A673 (cell line): Measurements from ENCODE around the gene OLFML1. TPM values are rescaled to one million over a fixed set of nuclear protein-coding genes. Genes with fewer than 3 reads are reported as not detected.

Experiments used
- BruUV-seq: library from RNA; stranded (reverse); fragments of 400-500 nt; replicated peaks from 2 replicates; lab custom pipeline; 2021; lab: Mats Ljungman, UMichigan
- CTCF ChIA-PET: fragments of 300-600 bp; sonication (Branson Sonifier 250); formaldehyde crosslinking; loops from one replicate; lab custom pipeline; 2022; ENCODE audit warnings: antibody characterized with exemption; lab: Charles Lee
- POLR2A ChIA-PET: fragments of 300-600 bp; sonication (Branson Sonifier 250); formaldehyde crosslinking; loops from one replicate; lab custom pipeline; 2022; ENCODE audit warnings: antibody characterized with exemption; ENCODE audit not compliant: low non-redundant PET; lab: Charles Lee
- DNase-seq: peaks from one replicate; pipeline ENCODE4 v3.0.0-alpha.2; 2015; ENCODE audit warnings: low spot score
- H3K27ac ChIP-seq: fragments of 200-600 bp; sonication (generic); 2 replicates; pipeline ENCODE4 v1.5.1; 2016; ENCODE audit warnings: mixed run types, low read depth, mild to moderate bottlenecking, mixed read lengths, antibody characterized with exemption, low read length; ENCODE audit not compliant: poor library complexity, severe bottlenecking
- H3K27me3 ChIP-seq: fragments of 200-600 bp; sonication (generic); replicated peaks from 2 replicates; pipeline ENCODE4 v1.6.1; 2017; ENCODE audit warnings: mixed run types, low read depth, mild to moderate bottlenecking, mixed read lengths, antibody characterized with exemption, low read length; ENCODE audit not compliant: insufficient read depth, poor library complexity
- H3K36me3 ChIP-seq: fragments of 200-600 bp; sonication (generic); 2 replicates; pipeline ENCODE4 v1.6.1; 2016; ENCODE audit warnings: mixed run types, mild to moderate bottlenecking, mixed read lengths, antibody characterized with exemption, low read length; ENCODE audit not compliant: insufficient read depth, poor library complexity, severe bottlenecking
- H3K4me1 ChIP-seq: fragments of 200-600 bp; sonication (generic); 2 replicates; pipeline ENCODE4 v1.6.1; 2017; ENCODE audit warnings: mixed run types, mild to moderate bottlenecking, mixed read lengths, antibody characterized with exemption, low read length; ENCODE audit not compliant: insufficient read depth, poor library complexity, severe bottlenecking
- H3K4me3 ChIP-seq: fragments of 200-600 bp; sonication (generic); 2 replicates; pipeline ENCODE4 v1.5.1; 2016; ENCODE audit warnings: low read depth, mixed run types, mild to moderate bottlenecking, mixed read lengths, low read length; ENCODE audit not compliant: poor library complexity, severe bottlenecking
- H3K9me3 ChIP-seq: fragments of 200-600 bp; sonication (generic); 2 replicates; pipeline ENCODE4 v1.6.1; 2016; ENCODE audit warnings: mixed run types, low read depth, mild to moderate bottlenecking, mixed read lengths, antibody characterized with exemption, low read length; ENCODE audit not compliant: poor library complexity, severe bottlenecking
- CTCF ChIP-seq: fragments of 300-800, 200-600 bp; sonication (generic); conservative IDR thresholded peaks from 2 replicates; pipeline ENCODE4 v1.5.1; 2017; ENCODE audit warnings: low read depth, mild to moderate bottlenecking, antibody characterized with exemption, low read length, moderate library complexity, mixed read lengths
- EZH2 ChIP-seq: fragments of 200-600 bp; sonication (generic); IDR thresholded peaks from 2 replicates; pipeline ENCODE4 v1.6.1; 2017; ENCODE audit warnings: borderline replicate concordance, low read depth, mild to moderate bottlenecking, mixed read lengths, antibody characterized with exemption, low read length; ENCODE audit not compliant: poor library complexity, severe bottlenecking
- intact Hi-C: fragments of 100-400 bp; cut with micrococcal nuclease; formaldehyde crosslinking; loops from one replicate; pipeline ENCODE4 v1.10.0; 2022; ENCODE audit not compliant: unreplicated experiment
- total RNA-seq: library from RNA; stranded (reverse); gene quantifications from 2 replicates; pipeline ENCODE4 v1.2.3, GENCODE V29; 2021

Gene OLFML1
- total RNA-seq, 1 experiment from 2014 or later = not detected

DNA sequence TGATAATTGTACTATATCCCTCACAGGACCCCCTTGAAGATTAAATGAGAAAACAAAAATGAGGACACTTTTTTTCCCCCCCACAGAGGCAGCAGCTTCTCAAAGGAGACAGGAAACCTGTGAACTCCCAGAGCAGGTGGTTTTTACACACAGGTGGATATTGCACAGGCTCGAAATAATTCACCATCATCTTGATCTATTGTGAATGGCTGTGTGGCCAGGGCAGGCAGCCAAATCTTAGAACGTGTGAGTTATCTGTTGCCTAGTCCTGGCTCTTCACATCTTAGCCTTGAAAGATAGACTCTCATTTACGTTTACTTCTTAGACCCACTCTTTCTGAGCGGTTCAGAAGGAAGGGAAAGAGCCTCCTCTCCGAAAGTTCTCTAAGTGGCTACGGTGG, 52.0 kb downstream of the OLFML1 start:
- POLR2A ChIA-PET = no interaction called here

GRCh38 chr11:7538031-7538430, 52.7 kb downstream of the OLFML1 start:
- H3K9me3 ChIP-seq = no peaks in the 10 kb centered on the region
- CTCF ChIA-PET = no interaction called here
- no peak for DNase-seq
- POLR2A ChIA-PET = no interaction called here
- H3K27ac ChIP-seq = no peak overlapping the region
- H3K4me3 ChIP-seq = no peak overlapping the region
- no peaks in the 10 kb centered on the region for H3K27me3 ChIP-seq
- H3K4me1 ChIP-seq = no peaks in the 10 kb centered on the region
- TF ChIP-seq EZH2 = no peak
- no peak for TF ChIP-seq CTCF
- no peaks in the 10 kb centered on the region for H3K36me3 ChIP-seq
- no TSS peak for BruUV-seq
- intact Hi-C loops = no loop called here

More for the DNA sequence above, 52.0 kb downstream of the OLFML1 start:
- DNase-seq = no peak
- no peaks in the 10 kb centered on the region for H3K27me3 ChIP-seq
- H3K4me3 ChIP-seq = no peak overlapping the region
- TF ChIP-seq CTCF (no peak), EZH2 (no peak)
- no peaks in the 10 kb centered on the region for H3K9me3 ChIP-seq
- no TSS peak for BruUV-seq
- no peak overlapping the region for H3K27ac ChIP-seq
- CTCF ChIA-PET = no interaction called here
- no peaks in the 10 kb centered on the region for H3K4me1 ChIP-seq
- intact Hi-C loops = no loop called here
- H3K36me3 ChIP-seq = no peaks in the 10 kb centered on the region

GRCh38 chr11:7538466-7539454, 53.5 kb downstream of the OLFML1 start:
- intact Hi-C loops = no loop called here
- POLR2A ChIA-PET = no interaction called here
- no peak for DNase-seq
- no peaks in the 10 kb centered on the region for H3K9me3 ChIP-seq
- H3K27me3 ChIP-seq = no peaks in the 10 kb centered on the region
- H3K36me3 ChIP-seq = no peaks in the 10 kb centered on the region
- BruUV-seq = no TSS peak
- CTCF ChIA-PET = no interaction called here
- H3K4me3 ChIP-seq = no peak overlapping the region
- TF ChIP-seq CTCF = no peak
- TF ChIP-seq EZH2 = no peak
- H3K27ac ChIP-seq = no peak overlapping the region
- no peaks in the 10 kb centered on the region for H3K4me1 ChIP-seq
